B cell (primary cell): ENCODE data around the gene ST6GALNAC3. TPM values are rescaled to one million over a fixed set of nuclear protein-coding genes. Genes with fewer than 3 reads are reported as not detected.

ENCODE experiments used
- ATAC-seq: fragments of 200-7000 bp; cut with Tn5 transposase; one replicate; pipeline ENCODE4 v1.10.0; 2021; ENCODE audit warnings: low read depth, mild to moderate bottlenecking, moderate number of reproducible peaks, moderate library complexity
- CTCF ChIA-PET: fragments of 350-600 bp; sonication (Branson Sonifier 250); formaldehyde crosslinking; loops from one replicate; lab custom pipeline; 2021; ENCODE audit warnings: antibody characterized with exemption, inconsistent platforms; lab: Charles Lee
- POLR2A ChIA-PET: fragments of 350-600 bp; sonication (Branson Sonifier 250); formaldehyde crosslinking; loops from one replicate; lab custom pipeline; 2021; ENCODE audit warnings: antibody characterized with exemption; lab: Charles Lee
- DNase-seq: peaks from one replicate; pipeline ENCODE4 v3.0.0; 2013
- H2AFZ ChIP-seq: 2 replicates; pipeline ENCODE4 v1.6.1; 2012; ENCODE audit warnings: mild to moderate bottlenecking, low read depth, low read length; ENCODE audit not compliant: insufficient read depth, poor library complexity, severe bottlenecking
- H3K27ac ChIP-seq, 2 donors: 1 replicate in 1 of 2; 2 replicates in 1 of 2; pipeline ENCODE4 v1.5.1; 2012 to 2013; ENCODE audit warnings: low read length in 2 of 2, mild to moderate bottlenecking in 2 of 2, moderate library complexity in 1 of 2
- H3K27me3 ChIP-seq, 4 experiments: fragments of 200-600 bp in 1 of 4; sonication (generic) in 1 of 4; replicated peaks in 1 of 4; 1 replicate in 2 of 4; 2 replicates in 2 of 4; pipeline versions ENCODE4 v1.6.1 to v1.7.0; 2013 to 2016; ENCODE audit warnings: low read length in 3 of 4, mild to moderate bottlenecking in 2 of 4, mixed read lengths in 1 of 4, moderate library complexity in 1 of 4; ENCODE audit not compliant: insufficient read depth in 4 of 4, control insufficient read depth in 3 of 4; ENCODE audit errors: control extremely low read depth in 1 of 4
- H3K36me3 ChIP-seq, 2 experiments: replicated peaks in 1 of 2; 1 replicate in 1 of 2; 2 replicates in 1 of 2; pipeline versions ENCODE4 v1.6.1 to v1.7.1; 2013; ENCODE audit warnings: low read length in 1 of 2; ENCODE audit not compliant: insufficient read depth in 2 of 2, control insufficient read depth in 1 of 2; ENCODE audit errors: control extremely low read depth in 1 of 2, extremely low read depth in 1 of 2
- H3K4me1 ChIP-seq, 2 donors: fragments of 200-600 bp in 1 of 2; sonication (generic) in 1 of 2; 1 replicate in 1 of 2; 2 replicates in 1 of 2; pipeline versions ENCODE4 v1.5.1 to v1.6.1; 2013 to 2017; ENCODE audit warnings: low read length in 2 of 2; ENCODE audit not compliant: control insufficient read depth in 2 of 2, insufficient read depth in 2 of 2
- H3K4me2 ChIP-seq: replicated peaks from 2 replicates; pipeline ENCODE3; 2012; ENCODE audit warnings: mild to moderate bottlenecking, low read depth, low read length; ENCODE audit not compliant: poor library complexity, severe bottlenecking
- H3K4me3 ChIP-seq, 5 experiments: fragments of 200-600 bp in 1 of 5; sonication (generic) in 1 of 5; 1 replicate in 3 of 5; 2 replicates in 2 of 5; pipeline versions ENCODE4 v1.5.1 to v1.7.0; 2011 to 2016; ENCODE audit warnings: low read length in 4 of 5, mild to moderate bottlenecking in 4 of 5, low read depth in 2 of 5, control low read depth in 1 of 5, moderate library complexity in 1 of 5; ENCODE audit not compliant: insufficient read depth in 1 of 5; ENCODE audit errors: control extremely low read depth in 1 of 5, extremely low read depth in 1 of 5
- H3K79me2 ChIP-seq: fragments of 200-600 bp; sonication (generic); one replicate; pipeline ENCODE4 v1.6.0; 2016; ENCODE audit warnings: low read length; ENCODE audit not compliant: control insufficient read depth, insufficient read depth
- H3K9ac ChIP-seq: fragments of 200-600 bp; sonication (generic); 2 replicates; pipeline ENCODE4 v1.6.1; 2017; ENCODE audit warnings: mild to moderate bottlenecking, low read length, moderate library complexity
- H3K9me3 ChIP-seq, 3 donors: one replicate each; pipeline versions ENCODE4 v1.6.1 to v1.7.1; 2013; ENCODE audit warnings: low read length in 2 of 3; ENCODE audit not compliant: control insufficient read depth in 2 of 3, insufficient read depth in 1 of 3; ENCODE audit errors: control extremely low read depth in 1 of 3
- H4K20me1 ChIP-seq: 2 replicates; pipeline ENCODE4 v1.6.0; 2012; ENCODE audit warnings: mild to moderate bottlenecking, low read length; ENCODE audit not compliant: insufficient read depth, control insufficient read depth, poor library complexity, severe bottlenecking
- H3K27ac Mint-ChIP-seq: one replicate; pipeline ENCODE4 v1.8.0; 2021; ENCODE audit warnings: mixed read lengths
- H3K27me3 Mint-ChIP-seq: one replicate; pipeline ENCODE4 v1.8.0; 2021; ENCODE audit warnings: mixed read lengths
- H3K4me1 Mint-ChIP-seq: one replicate; pipeline ENCODE4 v1.8.0; 2021; ENCODE audit warnings: mixed read lengths
- H3K4me3 Mint-ChIP-seq: one replicate; pipeline ENCODE4 v1.8.0; 2021; ENCODE audit warnings: mixed read lengths
- H3K9me3 Mint-ChIP-seq: one replicate; pipeline ENCODE4 v1.8.0; 2022; ENCODE audit warnings: mixed read lengths; ENCODE audit not compliant: insufficient read depth
- EZH2 ChIP-seq: IDR thresholded peaks from 2 replicates; pipeline ENCODE4 v1.6.1; 2012; ENCODE audit warnings: borderline replicate concordance, low read depth, mild to moderate bottlenecking, moderate library complexity, low read length; ENCODE audit not compliant: insufficient read depth, poor library complexity, severe bottlenecking
- WGBS: methylation state at CpG from one replicate; pipeline ENCODE4 v1.1.5; 2013; ENCODE audit warnings: missing lambda C conversion rate; ENCODE audit not compliant: insufficient coverage; 5-methylcytosine and 5-hydroxymethylcytosine counted together
- intact Hi-C: fragments of 100-400 bp; cut with micrococcal nuclease; formaldehyde crosslinking; loops from one replicate; pipeline ENCODE4 v1.10.0; 2022
- polyA plus RNA-seq: library from polyadenylated mRNA; depleted of rRNA; stranded (reverse); fragments of >200 nt; gene quantifications from 2 replicates; pipeline ENCODE4 v1.2.3, GENCODE V29; 2012
- total RNA-seq, 2 donors: library from RNA; stranded (reverse); fragments of 120-200 nt in 1 of 2; gene quantifications; 1 replicate in 1 of 2; 2 replicates in 1 of 2; pipeline versions ENCODE4 v1.2.3 to v1.2.4, GENCODE V29; 2013 to 2022
- TF ChIP-seq, protein P1 (sequence below): fragments of 200-600 bp; IDR thresholded peaks from one replicate; pipeline ENCODE4 v1.8.0; 2022; ENCODE audit warnings: antibody characterized with exemption, mild to moderate bottlenecking

The ST6GALNAC3 gene
- total and polyA plus RNA-seq, 2 donors (not counting 1 experiment from before 2014, with no cell fraction given), result 3.0 to 17.3 TPM

DNA sequence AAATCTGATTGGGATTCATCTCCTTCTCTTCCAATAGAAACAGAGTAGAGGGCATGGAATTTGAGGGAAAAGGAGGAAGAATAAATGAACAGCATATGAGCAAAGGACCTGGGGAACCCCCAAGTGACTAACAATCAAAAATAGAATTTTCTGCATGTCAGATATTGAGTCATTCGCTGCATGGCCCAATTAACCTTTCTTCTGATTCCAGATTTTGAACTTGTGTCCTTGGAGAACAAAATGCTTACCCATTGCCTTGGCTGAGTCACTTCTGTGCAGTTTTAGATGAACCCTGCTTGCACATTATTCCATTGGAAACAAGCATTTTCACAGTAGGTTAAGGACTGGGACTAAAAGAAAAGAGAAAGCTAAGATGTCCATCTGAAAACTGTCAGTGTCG, 390.5 kb downstream of the ST6GALNAC3 start:
- H3K4me3 ChIP-seq, result no peak overlapping the region
- H3K9me3 ChIP-seq, result no peaks in the 10 kb centered on the region
- no peak overlapping the region for H3K4me2 ChIP-seq
- H3K4me1 Mint-ChIP-seq, result no peaks in the 10 kb centered on the region
- H2AFZ ChIP-seq, result no peak overlapping the region
- no peak overlapping the region for H3K9ac ChIP-seq
- no peaks in the 10 kb centered on the region for H3K36me3 ChIP-seq
- intact Hi-C loops, result no loop called here
- no peak overlapping the region for H3K27ac Mint-ChIP-seq
- no peaks in the 10 kb centered on the region for H4K20me1 ChIP-seq
- H3K27ac ChIP-seq, result no peak overlapping the region
- no peaks in the 10 kb centered on the region for H3K27me3 Mint-ChIP-seq
- no peak overlapping the region for H3K4me3 Mint-ChIP-seq
- no peaks in the 10 kb centered on the region for H3K27me3 ChIP-seq
- H3K4me1 ChIP-seq, result no peaks in the 10 kb centered on the region
- POLR2A ChIA-PET, result no interaction called here
- CTCF ChIA-PET, result no interaction called here
- WGBS, result 71% methylated on average over 1 of the region's 2 CpGs
- H3K9me3 Mint-ChIP-seq, result no peaks in the 10 kb centered on the region
- H3K79me2 ChIP-seq, result no peaks in the 10 kb centered on the region
- TF ChIP-seq EZH2, result no peak
- TF ChIP-seq, protein P1, sequence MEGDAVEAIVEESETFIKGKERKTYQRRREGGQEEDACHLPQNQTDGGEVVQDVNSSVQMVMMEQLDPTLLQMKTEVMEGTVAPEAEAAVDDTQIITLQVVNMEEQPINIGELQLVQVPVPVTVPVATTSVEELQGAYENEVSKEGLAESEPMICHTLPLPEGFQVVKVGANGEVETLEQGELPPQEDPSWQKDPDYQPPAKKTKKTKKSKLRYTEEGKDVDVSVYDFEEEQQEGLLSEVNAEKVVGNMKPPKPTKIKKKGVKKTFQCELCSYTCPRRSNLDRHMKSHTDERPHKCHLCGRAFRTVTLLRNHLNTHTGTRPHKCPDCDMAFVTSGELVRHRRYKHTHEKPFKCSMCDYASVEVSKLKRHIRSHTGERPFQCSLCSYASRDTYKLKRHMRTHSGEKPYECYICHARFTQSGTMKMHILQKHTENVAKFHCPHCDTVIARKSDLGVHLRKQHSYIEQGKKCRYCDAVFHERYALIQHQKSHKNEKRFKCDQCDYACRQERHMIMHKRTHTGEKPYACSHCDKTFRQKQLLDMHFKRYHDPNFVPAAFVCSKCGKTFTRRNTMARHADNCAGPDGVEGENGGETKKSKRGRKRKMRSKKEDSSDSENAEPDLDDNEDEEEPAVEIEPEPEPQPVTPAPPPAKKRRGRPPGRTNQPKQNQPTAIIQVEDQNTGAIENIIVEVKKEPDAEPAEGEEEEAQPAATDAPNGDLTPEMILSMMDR, result no peak
- DNase-seq, result no peak
- no peak for ATAC-seq

DNA sequence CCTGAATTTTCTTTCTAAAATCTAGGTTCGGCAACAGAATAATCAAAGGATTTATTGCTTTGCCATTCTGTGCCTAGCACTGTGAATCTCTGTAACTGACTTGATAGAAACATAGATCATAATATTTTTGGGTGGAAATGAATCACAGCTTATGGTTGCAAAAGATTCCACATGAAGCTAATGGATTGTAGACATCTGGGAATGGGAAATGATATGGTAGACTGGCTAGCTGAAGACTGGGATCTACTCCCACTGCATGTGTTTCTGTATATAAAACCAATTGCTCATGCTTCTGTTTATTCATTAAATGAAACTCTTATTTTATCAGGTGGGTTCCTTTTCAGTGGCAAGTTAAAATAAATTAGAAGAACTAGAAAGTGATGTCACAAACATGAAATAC, 395.6 kb downstream of the ST6GALNAC3 start:
- H3K27me3 Mint-ChIP-seq, result no peaks in the 10 kb centered on the region
- ChIA-PET POLR2A (no interaction called here), CTCF (no interaction called here)
- Histone ChIP-seq H3K4me2 (no peak overlapping the region), H3K27me3 (no peaks in the 10 kb centered on the region), H2AFZ (no peak overlapping the region), H3K9ac (no peak overlapping the region), H3K79me2 (no peaks in the 10 kb centered on the region), H3K36me3 (no peaks in the 10 kb centered on the region), H3K4me3 (no peak overlapping the region), H3K27ac (no peak overlapping the region), H3K9me3 (no peaks in the 10 kb centered on the region), H4K20me1 (no peaks in the 10 kb centered on the region), H3K4me1 (no peaks in the 10 kb centered on the region)
- H3K9me3 Mint-ChIP-seq, result no peaks in the 10 kb centered on the region
- H3K4me1 Mint-ChIP-seq, result no peaks in the 10 kb centered on the region
- intact Hi-C loops, result no loop called here
- no peak overlapping the region for H3K27ac Mint-ChIP-seq
- no CpG with 5 or more reads among the region's 1 CpG for WGBS
- no peak for ATAC-seq
- TF ChIP-seq EZH2, result no peak
- DNase-seq, result no peak
- no peak overlapping the region for H3K4me3 Mint-ChIP-seq
